ENCODE data around the gene NUP98.

DNA sequence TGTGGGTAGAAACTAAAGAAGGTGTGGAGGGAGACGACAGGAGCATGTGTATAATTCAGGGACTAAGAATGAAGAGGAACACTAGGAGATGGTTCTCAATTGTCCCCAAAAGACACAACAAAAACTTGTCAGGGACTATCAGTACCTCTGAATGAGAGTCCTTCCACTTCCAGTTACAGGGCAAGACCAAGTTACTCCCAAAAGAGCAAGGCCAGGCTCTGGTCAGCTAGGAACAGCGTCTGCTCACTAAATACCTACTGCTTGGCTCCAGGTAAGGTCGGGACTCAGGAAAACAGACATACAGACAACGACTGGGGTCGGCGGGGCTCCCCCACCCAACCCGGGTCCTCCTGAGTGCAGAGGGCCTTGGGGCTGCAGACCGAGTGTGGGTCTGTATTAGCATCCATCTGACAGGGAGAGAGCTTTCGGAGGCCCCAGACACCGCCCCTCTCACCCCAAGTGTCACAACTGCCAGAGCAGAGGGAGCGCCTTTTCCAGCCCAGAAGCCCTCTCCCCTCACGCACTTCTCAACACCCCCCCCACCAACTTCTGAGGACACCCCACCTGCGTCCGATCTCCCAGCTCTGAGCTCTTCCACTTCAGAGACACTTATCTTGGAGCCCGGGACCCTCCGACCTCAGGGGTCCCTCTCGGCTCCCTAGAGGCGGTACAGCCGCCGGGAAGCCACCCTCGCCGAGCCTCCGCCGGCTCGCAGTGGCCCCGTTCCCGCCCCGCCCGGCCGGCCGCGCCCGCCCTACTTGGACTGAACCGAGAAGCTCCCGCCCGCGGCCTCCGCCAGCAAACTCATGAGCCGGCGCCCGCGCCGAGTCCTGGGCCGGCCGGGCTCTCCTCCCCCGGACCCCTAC is 42.9 kb upstream of the NUP98 start:
- no peak for TF ChIP-seq CTCF (IDR thresholded peaks at IDR 0.05)
- no peak for TF ChIP-seq POLR2A (IDR thresholded peaks at IDR 0.05)

Measured in uterus (tissue), 2 donors.